ENCODE data around the gene DMD.

DMD gene

GRCh38 chrX:31287861-31288260 lies 1923.5 kb downstream of the DMD start:
- in situ Hi-C loops (cut with MboI; ENCODE audit: low pct_unique_long_range_greater_than_20kb, low sequenced_read_pairs): loop anchor here (25.0 kb wide), 1 partner anchor 251 kb away; no protein-coding TSS in a partner anchor
- no peak for DNase-seq

DNA sequence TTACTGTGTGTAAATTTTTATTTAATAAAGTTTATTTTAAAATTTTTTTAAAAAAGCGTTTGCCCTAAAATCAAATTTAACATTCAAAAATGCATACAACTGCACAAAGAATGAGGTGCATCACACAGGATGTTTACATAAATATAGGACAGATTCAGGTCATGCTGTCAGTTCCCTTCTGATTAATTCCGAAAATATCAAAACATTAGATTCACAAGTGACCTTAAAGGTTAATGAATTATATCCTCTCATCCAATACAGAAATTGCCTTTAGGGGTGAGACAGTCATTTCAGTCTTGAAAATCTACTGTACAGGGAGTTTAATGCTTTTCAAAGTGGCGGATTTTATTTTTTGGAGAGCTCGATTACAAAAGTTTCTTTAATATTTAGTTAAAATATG lies 1930.8 kb downstream of the DMD start:
- no peak for DNase-seq
- in situ Hi-C loops (cut with MboI; ENCODE audit: low pct_unique_long_range_greater_than_20kb, low sequenced_read_pairs): loop anchor here (25.0 kb wide), 1 partner anchor 243 kb away; no protein-coding TSS in a partner anchor

- in situ Hi-C loops (cut with MboI; ENCODE audit: low pct_unique_long_range_greater_than_20kb, low sequenced_read_pairs): loop anchor here (25.0 kb wide), 1 partner anchor 242 kb away; no protein-coding TSS in a partner anchor
- peak; percentile 21 for DNase-seq
Measured at GRCh38 chrX:31279359-31279758, 1932.0 kb downstream of the DMD start.

- peak; percentile 26 for DNase-seq
- in situ Hi-C loops (cut with MboI; ENCODE audit: low pct_unique_long_range_greater_than_20kb, low sequenced_read_pairs): no loop called here
Measured at GRCh38 chrX:31272472-31272775, 1938.9 kb downstream of the DMD start.

DNA sequence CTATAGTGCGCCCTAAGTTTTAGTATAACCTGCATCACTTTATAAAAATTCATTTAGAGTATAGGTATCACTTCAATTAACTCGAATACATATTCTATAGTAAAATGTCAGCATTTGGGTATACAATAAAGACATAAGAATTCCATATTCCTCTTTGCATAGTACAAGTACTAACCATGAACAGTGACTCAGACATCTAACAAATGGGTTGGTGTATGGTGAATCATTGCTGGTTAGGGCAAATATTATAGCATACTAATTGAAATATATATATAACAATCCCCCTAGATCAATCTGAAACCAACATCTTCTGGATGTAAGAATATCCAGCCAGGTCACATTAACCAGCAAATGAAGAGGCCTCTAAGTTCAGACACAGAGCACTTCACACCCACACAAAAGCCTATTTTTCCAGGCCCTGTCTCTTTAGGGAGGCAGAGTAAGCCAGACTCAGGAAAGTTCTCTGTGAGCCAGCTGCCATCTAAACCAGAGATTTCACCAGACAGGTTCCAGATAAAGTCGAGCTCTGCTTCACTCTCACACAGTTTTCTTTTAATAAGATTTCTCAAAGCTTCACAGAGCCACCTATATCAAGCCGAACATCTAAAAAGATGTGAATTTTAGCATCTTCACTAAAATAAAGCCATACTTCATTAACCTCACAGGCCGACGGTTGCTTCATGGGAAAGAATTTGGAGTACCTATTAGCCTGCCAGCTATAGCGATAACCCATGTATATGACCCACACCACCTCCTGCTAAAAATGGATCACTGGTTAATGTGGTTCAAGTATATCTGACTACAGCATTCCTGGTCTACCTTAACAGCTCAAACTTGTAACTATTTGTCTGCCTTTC lies 1939.5 kb downstream of the DMD start:
- in situ Hi-C loops (cut with MboI; ENCODE audit: low pct_unique_long_range_greater_than_20kb, low sequenced_read_pairs): no loop called here
- DNase-seq: no peak

DNA sequence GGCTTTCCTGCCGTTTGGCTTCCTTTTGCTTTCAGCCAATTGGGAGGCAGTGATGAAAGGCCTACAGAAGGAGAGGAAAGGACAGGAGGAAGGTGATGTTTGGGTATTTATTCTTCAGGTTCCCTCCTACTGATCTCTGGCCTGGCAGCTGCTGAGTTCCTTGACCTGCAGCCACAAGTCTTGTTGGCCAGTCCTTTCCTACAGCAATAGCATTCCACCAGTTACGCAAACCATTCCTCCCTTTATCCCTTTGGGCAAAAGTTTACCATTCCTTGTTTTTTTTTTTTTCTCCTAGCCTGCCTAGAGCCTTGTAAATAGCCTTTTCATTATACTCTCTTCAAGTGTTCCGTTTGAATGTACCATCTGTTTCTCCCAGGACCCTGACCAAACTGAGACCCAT lies 1941.4 kb downstream of the DMD start:
- no peak for DNase-seq

DNA sequence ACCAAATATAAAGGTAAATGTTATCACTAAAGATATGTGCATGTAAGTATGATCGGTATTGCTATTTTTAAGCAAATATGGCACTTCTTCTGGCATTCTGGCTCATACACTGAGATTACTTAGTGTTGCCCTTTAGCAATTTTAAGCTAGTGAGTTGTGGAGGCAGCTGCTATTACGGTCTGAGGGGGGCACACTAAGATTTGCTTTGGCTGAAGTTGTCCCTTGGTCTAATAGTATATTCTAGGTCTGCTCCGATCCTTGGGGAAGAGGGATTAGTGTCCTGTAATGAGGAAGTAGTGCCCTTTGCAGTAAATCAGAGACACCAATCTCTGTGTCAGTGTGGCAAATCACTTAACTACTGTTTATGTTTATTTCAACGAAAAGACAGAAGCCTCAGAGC lies 1943.0 kb downstream of the DMD start:
- in situ Hi-C loops (cut with MboI; ENCODE audit: low pct_unique_long_range_greater_than_20kb, low sequenced_read_pairs): no loop called here
- DNase-seq: peak; percentile 10

More for the DNA sequence above, 1941.4 kb downstream of the DMD start:
- in situ Hi-C loops (cut with MboI; ENCODE audit: low pct_unique_long_range_greater_than_20kb, low sequenced_read_pairs): no loop called here

DNA sequence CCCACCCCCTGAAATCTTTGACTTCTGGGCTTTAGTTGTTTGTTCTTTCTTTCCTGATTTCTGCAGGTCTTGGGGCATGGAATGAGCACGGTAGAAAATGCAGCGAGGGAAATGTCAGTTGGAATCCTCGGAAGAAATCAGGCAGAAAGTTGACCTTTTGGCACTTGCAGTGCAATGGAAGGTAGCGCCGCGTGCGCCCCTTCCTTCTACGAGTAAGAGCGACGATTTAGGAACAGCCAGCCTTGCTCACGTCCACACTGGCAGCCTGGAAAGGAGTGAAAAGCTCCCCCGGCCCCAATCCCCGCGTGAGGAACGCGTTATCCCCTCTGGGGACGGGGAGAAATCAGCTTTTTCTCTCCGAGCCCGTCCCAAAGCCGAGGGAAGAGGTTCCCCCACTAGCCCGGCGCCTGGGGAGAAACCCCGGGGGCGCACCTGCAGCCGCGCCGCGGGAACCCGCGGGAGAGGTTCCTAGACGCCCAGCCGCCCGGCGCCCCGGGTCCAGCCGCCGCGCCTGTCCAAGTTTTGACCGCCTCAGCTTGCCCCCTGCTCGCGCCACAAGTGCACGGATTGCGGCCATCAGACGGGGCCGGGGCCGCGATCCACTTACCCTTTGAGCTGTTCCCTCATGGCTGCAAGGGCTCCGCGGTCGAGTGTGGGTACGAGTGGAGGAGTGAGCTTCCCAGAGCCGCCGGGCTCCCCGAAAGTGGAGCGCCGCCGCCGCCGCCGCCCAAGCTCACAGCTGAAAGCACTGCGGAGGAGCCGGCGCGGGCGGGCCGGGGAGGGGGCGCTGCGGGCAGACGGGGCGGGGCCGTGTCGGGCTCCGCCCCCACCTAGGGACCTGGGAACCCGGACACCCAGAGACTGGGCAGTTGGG lies 1944.9 kb downstream of the DMD start:
- in situ Hi-C loops (cut with MboI; ENCODE audit: low pct_unique_long_range_greater_than_20kb, low sequenced_read_pairs): no loop called here
- peak; percentile 51 for DNase-seq

- in situ Hi-C loops (cut with MboI; ENCODE audit: low pct_unique_long_range_greater_than_20kb, low sequenced_read_pairs): no loop called here
- DNase-seq: no peak
Measured at GRCh38 chrX:31265383-31265782, 1946.0 kb downstream of the DMD start.

DNA sequence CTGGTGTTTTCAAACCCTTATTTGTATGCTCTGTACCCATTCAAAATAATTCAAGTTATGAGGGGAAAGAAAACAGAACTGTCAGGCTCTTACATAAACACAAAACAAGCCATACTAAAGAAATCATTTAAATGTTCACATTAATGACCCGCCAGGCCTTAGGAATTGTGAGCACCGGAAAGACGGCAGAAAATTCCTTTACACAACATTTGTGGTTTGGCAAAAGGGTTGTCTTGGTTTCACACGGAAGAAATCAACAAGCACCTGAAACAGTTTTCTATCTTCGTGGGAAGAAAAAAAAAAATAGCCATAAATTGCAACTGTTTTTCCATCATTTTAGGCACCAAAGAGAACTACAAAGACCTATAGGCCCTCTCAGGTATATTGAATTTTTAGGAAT lies 1951.0 kb downstream of the DMD start:
- DNase-seq: no peak
- in situ Hi-C loops (cut with MboI; ENCODE audit: low pct_unique_long_range_greater_than_20kb, low sequenced_read_pairs): no loop called here

GRCh38 chrX:31258166-31258565 lies 1953.2 kb downstream of the DMD start:
- no peak for DNase-seq
- in situ Hi-C loops (cut with MboI; ENCODE audit: low pct_unique_long_range_greater_than_20kb, low sequenced_read_pairs): no loop called here

GRCh38 chrX:31255310-31256033 lies 1955.9 kb downstream of the DMD start:
- DNase-seq: no peak
- in situ Hi-C loops (cut with MboI; ENCODE audit: low pct_unique_long_range_greater_than_20kb, low sequenced_read_pairs): no loop called here

DNA sequence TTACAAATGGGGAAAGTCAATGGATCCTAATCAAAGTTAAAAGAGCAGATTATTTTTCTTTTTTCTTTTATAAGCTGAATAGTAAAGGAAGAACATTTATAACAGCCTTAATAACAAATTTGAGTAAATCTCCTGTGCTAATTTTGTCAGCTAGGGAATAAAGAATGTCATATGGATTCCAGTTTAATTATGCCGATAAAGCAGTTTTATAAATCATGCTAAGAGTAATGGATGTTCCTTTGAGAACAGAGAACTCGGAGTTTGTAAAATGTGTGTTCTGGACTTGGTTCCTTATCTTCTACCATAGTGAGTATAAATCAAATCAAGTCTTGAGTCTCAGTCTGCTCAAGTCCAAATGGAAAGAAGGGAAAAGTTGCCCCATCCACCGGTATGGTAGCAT lies 1959.2 kb downstream of the DMD start:
- no peak for DNase-seq
- in situ Hi-C loops (cut with MboI; ENCODE audit: low pct_unique_long_range_greater_than_20kb, low sequenced_read_pairs): no loop called here

GRCh38 chrX:31251336-31251735 lies 1960.0 kb downstream of the DMD start:
- in situ Hi-C loops (cut with MboI; ENCODE audit: low pct_unique_long_range_greater_than_20kb, low sequenced_read_pairs): no loop called here
- no peak for DNase-seq

- DNase-seq: no peak
- in situ Hi-C loops (cut with MboI; ENCODE audit: low pct_unique_long_range_greater_than_20kb, low sequenced_read_pairs): no loop called here
Measured at GRCh38 chrX:31245714-31246113, 1965.6 kb downstream of the DMD start.

- in situ Hi-C loops (cut with MboI; ENCODE audit: low pct_unique_long_range_greater_than_20kb, low sequenced_read_pairs): no loop called here
- DNase-seq: no peak
Measured at GRCh38 chrX:31243804-31244203, 1967.5 kb downstream of the DMD start.

- in situ Hi-C loops (cut with MboI; ENCODE audit: low pct_unique_long_range_greater_than_20kb, low sequenced_read_pairs): no loop called here
- no peak for DNase-seq
Measured at GRCh38 chrX:31240982-31241381, 1970.4 kb downstream of the DMD start.

DNA sequence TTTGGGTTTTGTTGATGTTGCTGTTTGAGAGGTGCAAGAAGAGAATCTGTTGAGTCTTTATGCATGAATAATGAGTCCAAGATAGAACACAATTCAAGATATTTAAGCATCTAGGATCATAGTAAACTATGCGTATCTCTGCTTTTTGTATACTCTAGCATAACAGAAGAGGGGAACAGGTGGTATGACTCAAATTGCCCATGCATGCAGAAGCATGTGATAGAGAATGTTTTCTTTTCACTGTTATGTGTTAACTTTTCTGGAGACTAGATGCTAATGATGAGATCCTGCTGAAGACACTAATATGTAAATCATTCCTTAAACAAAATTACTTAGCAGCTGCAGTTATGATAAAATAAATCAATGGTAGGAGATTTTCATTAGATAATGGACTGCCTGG lies 1974.2 kb downstream of the DMD start:
- in situ Hi-C loops (cut with MboI; ENCODE audit: low pct_unique_long_range_greater_than_20kb, low sequenced_read_pairs): no loop called here
- no peak for DNase-seq

DNA sequence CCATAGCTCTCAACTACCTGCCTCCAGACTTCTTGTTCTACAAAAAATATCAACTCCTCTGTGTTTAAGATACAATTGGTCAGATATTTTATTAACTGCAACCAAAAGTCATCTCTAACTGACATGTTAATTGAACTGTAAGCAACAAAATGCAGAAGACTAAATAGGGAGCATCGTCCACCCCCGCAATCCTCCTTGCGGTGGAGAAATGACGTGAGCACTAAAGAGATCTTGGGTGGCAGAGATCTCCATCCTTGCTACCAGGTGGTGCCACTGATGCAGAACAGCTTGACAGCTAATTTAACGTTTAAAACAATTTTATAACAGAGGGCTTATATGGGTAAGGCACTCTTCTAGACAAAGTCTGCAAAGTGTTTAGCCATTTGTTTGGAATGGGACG lies 1975.1 kb downstream of the DMD start:
- in situ Hi-C loops (cut with MboI; ENCODE audit: low pct_unique_long_range_greater_than_20kb, low sequenced_read_pairs): no loop called here
- DNase-seq: no peak

Measured in KBM-7 (cell line).